Lung (tissue), 12 donors: ENCODE data around the gene CCNG2. TPM values are rescaled to one million over a fixed set of nuclear protein-coding genes. Genes with fewer than 3 reads are reported as not detected.
A peak's percentile ranks its signal among the peaks of the same experiment; 100 is the strongest.

Experiments
- ATAC-seq: fragments of 200-7000 bp; cut with Tn5 transposase; one replicate; pipeline ENCODE4 v1.9.1; 2020; ENCODE audit warnings: moderate number of reproducible peaks; ENCODE audit not compliant: insufficient read depth, low FRiP score
- DNase-seq, 3 donors: peaks; one replicate each; pipeline ENCODE4 v3.0.0-alpha.2; 2013 to 2017
- H3K27ac ChIP-seq, 2 donors: one replicate each; pipeline ENCODE4 v1.5.1; 2013; ENCODE audit warnings: mild to moderate bottlenecking in 2 of 2, moderate library complexity in 2 of 2, control low read depth in 1 of 2, inconsistent platforms in 1 of 2, low read depth in 1 of 2, low read length in 1 of 2
- H3K27me3 ChIP-seq, 3 donors: one replicate each; pipeline ENCODE4 v1.5.1; 2013; ENCODE audit warnings: low read length in 2 of 3; ENCODE audit not compliant: control insufficient read depth in 3 of 3, insufficient read depth in 3 of 3
- H3K36me3 ChIP-seq, 4 donors: one replicate each; pipeline ENCODE4 v1.5.1; 2013; ENCODE audit warnings: low read length in 4 of 4, mild to moderate bottlenecking in 1 of 4, moderate library complexity in 1 of 4; ENCODE audit not compliant: control insufficient read depth in 4 of 4, insufficient read depth in 4 of 4
- H3K4me1 ChIP-seq, 5 donors: one replicate each; pipeline ENCODE4 v1.5.1; 2013; ENCODE audit warnings: low read length in 5 of 5, mild to moderate bottlenecking in 2 of 5, moderate library complexity in 1 of 5; ENCODE audit not compliant: control insufficient read depth in 5 of 5, insufficient read depth in 5 of 5
- H3K4me3 ChIP-seq: one replicate; pipeline ENCODE4 v1.5.1; 2013; ENCODE audit warnings: mild to moderate bottlenecking, control low read depth, moderate library complexity
- H3K9ac ChIP-seq, 2 donors: one replicate each; pipeline ENCODE4 v1.5.1; 2013; ENCODE audit warnings: low read length in 2 of 2, control low read depth in 1 of 2; ENCODE audit not compliant: insufficient read depth in 1 of 2
- H3K9me3 ChIP-seq, 4 donors: one replicate each; pipeline ENCODE4 v1.5.1; 2013; ENCODE audit warnings: low read length in 3 of 4, mild to moderate bottlenecking in 1 of 4, moderate library complexity in 1 of 4; ENCODE audit not compliant: control insufficient read depth in 4 of 4, insufficient read depth in 3 of 4
- WGBS, 2 donors: extraction: QIAGEN DNeasy Blood & Tissue Kit; methylation state at CpG; one replicate each; pipeline ENCODE4 v1.1.7; 2013; 5-methylcytosine and 5-hydroxymethylcytosine counted together
- polyA plus RNA-seq, 2 donors: library from polyadenylated mRNA; stranded (reverse); fragments of 200-250 nt; gene quantifications; one replicate each; pipeline ENCODE4 v1.2.1, GENCODE V29; 2013
- total RNA-seq, 2 donors: library from RNA; depleted of rRNA in 1 of 2; stranded (reverse); fragments of >200 nt in 1 of 2; gene quantifications; one replicate each; pipeline ENCODE4 v1.2.1, GENCODE V29; 2014 to 2021
- TF ChIP-seq, protein P1 (sequence below): IDR thresholded peaks from 2 replicates; pipeline ENCODE4 v1.5.1; 2012; ENCODE audit warnings: mild to moderate bottlenecking; ENCODE audit errors: control extremely low read depth, extremely low read depth
- donor health status: control.
- donor health status: control.
- donor health status: Bipolar disorder and iron deficiency.
- donor health status: healthy.
- donor health status: DM: yes; HTN: yes; CAD: no.

Gene CCNG2
- total and polyA plus RNA-seq, 4 donors: 9.6 to 92.7 (median 25.8) TPM

- peak overlapping the region; percentile 51 to 96 for H3K9ac ChIP-seq
- H3K27ac ChIP-seq: peak overlapping the region; percentile 86 to 87
- DNase-seq (peak; percentile 99 to 100 (median 100)), ATAC-seq (peak; percentile 95)
- peak overlapping the region; percentile 27 for H3K4me3 ChIP-seq
- peaks cover 0 to 53% (median 1%) of the 10 kb centered on the region in 5 donors for H3K4me1 ChIP-seq
- 0 to 1% methylated on average over 17 of the region's 17 CpGs for WGBS, 2 donors
- no peaks in the 10 kb centered on the region for H3K27me3 ChIP-seq
- H3K9me3 ChIP-seq: no peaks in the 10 kb centered on the region
- peaks cover 0 to 13% (median 6%) of the 10 kb centered on the region in 4 donors for H3K36me3 ChIP-seq
- TF ChIP-seq, protein P1, sequence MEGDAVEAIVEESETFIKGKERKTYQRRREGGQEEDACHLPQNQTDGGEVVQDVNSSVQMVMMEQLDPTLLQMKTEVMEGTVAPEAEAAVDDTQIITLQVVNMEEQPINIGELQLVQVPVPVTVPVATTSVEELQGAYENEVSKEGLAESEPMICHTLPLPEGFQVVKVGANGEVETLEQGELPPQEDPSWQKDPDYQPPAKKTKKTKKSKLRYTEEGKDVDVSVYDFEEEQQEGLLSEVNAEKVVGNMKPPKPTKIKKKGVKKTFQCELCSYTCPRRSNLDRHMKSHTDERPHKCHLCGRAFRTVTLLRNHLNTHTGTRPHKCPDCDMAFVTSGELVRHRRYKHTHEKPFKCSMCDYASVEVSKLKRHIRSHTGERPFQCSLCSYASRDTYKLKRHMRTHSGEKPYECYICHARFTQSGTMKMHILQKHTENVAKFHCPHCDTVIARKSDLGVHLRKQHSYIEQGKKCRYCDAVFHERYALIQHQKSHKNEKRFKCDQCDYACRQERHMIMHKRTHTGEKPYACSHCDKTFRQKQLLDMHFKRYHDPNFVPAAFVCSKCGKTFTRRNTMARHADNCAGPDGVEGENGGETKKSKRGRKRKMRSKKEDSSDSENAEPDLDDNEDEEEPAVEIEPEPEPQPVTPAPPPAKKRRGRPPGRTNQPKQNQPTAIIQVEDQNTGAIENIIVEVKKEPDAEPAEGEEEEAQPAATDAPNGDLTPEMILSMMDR: no peak
Measured at GRCh38 chr4:77156533-77156911, 485 bp upstream of the CCNG2 start.

DNA sequence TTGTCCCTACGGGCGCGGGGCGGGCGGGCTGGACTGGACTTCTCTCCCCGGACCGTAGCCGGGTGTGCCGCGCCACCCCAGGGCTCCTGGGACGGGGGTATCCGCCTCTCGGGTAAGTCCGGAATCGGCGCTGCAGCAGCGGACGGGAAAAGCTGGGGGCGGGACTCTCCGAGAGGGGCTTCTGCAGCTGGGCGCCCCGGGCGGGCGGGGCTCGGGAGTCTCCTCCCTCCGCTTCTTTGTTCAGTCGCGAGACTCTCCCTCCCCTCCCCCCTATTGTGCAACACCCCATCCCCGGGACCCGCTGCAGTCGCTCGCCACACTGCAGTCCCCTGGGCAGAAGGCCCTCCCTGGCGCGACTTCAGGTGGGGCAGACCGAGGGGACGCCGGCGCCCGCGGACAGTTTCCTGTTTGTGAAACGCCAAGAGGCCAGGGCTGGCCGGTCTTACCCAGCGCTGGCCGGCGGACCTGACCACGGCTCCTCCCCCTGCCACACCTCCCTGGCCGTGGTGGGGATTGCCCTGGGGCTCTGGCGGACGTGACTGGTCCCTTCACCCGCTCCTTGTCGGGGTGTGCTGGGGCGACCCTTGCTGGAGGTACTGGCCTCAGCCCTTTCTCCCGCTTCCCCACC is 966 bp downstream of the CCNG2 start:
- H3K27me3 ChIP-seq: no peaks in the 10 kb centered on the region
- H3K9ac ChIP-seq: peak overlapping the region; percentile 66 to 87
- DNase-seq: peak; percentile 95 to 97 (median 96)
- H3K9me3 ChIP-seq: no peaks in the 10 kb centered on the region
- WGBS, 2 donors: 1 to 2% methylated on average over 38 to 53 of the region's 53 CpGs
- peak; percentile 76 for ATAC-seq
- TF ChIP-seq, protein P1: no peak
- peak overlapping the region; percentile 72 for H3K4me3 ChIP-seq
- peak overlapping the region; percentile 86 to 87 for H3K27ac ChIP-seq
- peaks cover 0 to 46% (median 1%) of the 10 kb centered on the region in 5 donors for H3K4me1 ChIP-seq
- H3K36me3 ChIP-seq: peaks cover 3 to 27% (median 15%) of the 10 kb centered on the region in 4 donors

DNA sequence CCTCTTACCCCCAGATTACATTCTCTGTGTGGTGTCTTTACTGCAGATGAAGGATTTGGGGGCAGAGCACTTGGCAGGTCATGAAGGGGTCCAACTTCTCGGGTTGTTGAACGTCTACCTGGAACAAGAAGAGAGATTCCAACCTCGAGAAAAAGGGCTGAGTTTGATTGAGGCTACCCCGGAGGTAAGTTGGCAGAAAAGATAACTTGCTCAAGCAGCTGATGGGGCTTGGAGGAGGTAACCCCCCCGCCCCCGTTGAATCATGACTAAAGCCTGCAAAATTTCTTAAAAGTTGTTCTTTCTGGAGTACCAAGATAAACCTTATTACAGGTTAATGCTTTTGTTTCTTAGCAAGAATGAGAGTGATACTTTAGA is 1.5 kb downstream of the CCNG2 start:
- ATAC-seq: no peak
- no peak for DNase-seq
- WGBS, 2 donors: 11 to 12% methylated on average over 6 of the region's 6 CpGs
- TF ChIP-seq, protein P1: no peak
- Histone ChIP-seq H3K4me3 (peak overlapping the region; percentile 72), H3K9ac (peak overlapping the region; percentile 66 to 87), H3K27ac (peak overlapping the region; percentile 13 to 87), H3K9me3 (no peaks in the 10 kb centered on the region), H3K36me3 (peaks cover 3 to 31% (median 16%) of the 10 kb centered on the region in 4 donors), H3K27me3 (no peaks in the 10 kb centered on the region), H3K4me1 (peaks cover 0 to 47% (median 4%) of the 10 kb centered on the region in 5 donors)

DNA sequence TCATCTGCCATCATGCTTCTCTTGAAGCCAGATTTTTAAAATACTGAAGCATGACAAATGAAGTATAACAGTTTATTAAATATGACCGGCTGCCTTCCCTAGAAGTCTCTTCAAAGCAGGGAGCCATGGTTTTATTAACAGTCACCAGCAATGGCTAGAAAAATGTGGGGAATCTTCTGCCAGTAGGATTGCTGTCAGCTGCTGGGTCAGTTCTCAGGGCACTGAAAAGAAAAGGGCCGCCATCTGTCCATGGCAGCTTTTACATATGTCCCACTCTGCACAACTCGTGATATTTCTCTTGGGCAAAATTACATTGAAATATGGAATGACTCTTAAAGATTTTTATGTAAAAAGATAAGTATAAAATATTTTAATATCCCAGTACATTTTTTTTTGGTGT is 2.8 kb downstream of the CCNG2 start:
- no peak for ATAC-seq
- 72 to 80% methylated on average over 3 of the region's 3 CpGs for WGBS, 2 donors
- peak overlapping the region in 1 of 2 donors; percentile 58 for H3K9ac ChIP-seq
- TF ChIP-seq, protein P1: no peak
- H3K9me3 ChIP-seq: no peaks in the 10 kb centered on the region
- H3K27ac ChIP-seq: no peak overlapping the region
- H3K4me1 ChIP-seq: peaks cover 0 to 35% (median 4%) of the 10 kb centered on the region in 5 donors
- peak; percentile 45 to 67 (median 64) for DNase-seq
- no peaks in the 10 kb centered on the region for H3K27me3 ChIP-seq
- peaks cover 9 to 45% (median 22%) of the 10 kb centered on the region in 4 donors for H3K36me3 ChIP-seq
- H3K4me3 ChIP-seq: no peak overlapping the region
